Measurements from ENCODE around the gene SYP. TPM values are rescaled to one million over a fixed set of nuclear protein-coding genes. Genes with fewer than 3 reads are reported as not detected.
A peak's percentile ranks its signal among the peaks of the same experiment; 100 is the strongest.
"Not testable (repeated sequence)": the region's sequence is repeated elsewhere in the genome, so short reads cannot be mapped to it uniquely, and the experiment has no call there.

The SYP gene
- polyA plus RNA-seq, 6 donors from 2014 or later: 0.15 to 1.3 (median 0.47) TPM; not detected in 1

DNA sequence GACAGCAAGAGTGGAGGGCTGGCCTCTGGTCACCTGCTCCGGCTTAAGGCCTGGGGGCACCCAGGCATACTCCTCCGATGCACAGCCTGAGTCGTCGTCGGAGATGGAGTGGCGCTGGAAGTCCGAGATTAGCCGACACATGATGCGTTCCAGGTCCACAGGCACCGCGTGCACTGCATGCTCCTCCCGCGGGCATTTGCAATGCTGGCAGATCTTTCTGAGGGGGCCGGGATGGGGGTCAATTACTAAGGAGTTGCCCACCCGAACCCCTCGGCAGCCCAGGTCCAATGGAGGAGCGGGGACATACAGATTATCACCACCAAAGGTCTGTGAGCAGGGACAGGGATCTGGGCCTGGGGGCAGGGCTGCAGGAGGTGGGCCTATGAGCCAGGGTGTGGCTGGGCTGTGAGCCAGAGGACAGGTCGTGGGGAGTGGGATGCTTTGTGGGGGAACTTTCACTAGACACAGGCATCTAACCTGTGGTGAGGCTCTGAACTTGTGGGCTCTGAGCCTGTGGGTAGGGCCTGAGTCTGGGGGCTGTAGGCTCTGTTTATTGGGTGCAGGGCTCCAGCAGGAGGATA lies 16.2 kb downstream of the SYP start:
- H3K36me3 Mint-ChIP-seq: peaks cover 0 to 12% of the 10 kb centered on the region in 2 donors
- H3K27me3 Mint-ChIP-seq: no peaks in the 10 kb centered on the region
- DNase-seq (no peak), ATAC-seq (ENCODE audit: low read depth in 2 of 2) (no peak)
- H3K4me1 Mint-ChIP-seq: peaks cover 20 to 32% (median 23%) of the 10 kb centered on the region in 3 donors
- peaks cover 0 to 2% (median 0%) of the 10 kb centered on the region in 7 donors for H3K9me3 Mint-ChIP-seq
- peak overlapping the region in 6 of 8 donors; percentile 41 to 93 (median 78) for H3K4me3 Mint-ChIP-seq
- peak overlapping the region in 5 of 6 donors; percentile 28 to 83 (median 47) for H3K27ac Mint-ChIP-seq

DNA sequence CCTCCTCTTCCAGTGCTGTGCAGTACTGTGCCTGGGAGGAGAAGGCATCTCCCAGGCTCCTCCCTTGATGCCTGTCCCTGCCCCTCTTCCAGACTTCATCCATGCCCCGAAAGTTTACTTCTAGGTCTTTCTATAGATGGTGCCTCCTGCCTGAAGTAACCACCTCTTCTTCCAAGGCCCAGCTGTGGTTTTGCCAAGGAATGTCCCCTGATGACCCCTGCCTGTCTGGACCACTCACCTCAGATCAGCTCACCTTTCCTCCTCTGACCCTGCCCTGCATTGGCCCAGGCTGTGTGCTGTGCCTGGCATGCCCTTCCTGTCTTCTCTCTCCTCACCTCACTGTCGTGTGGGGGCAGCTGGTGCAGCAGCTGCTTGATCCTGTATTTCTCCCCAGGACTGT lies 20.6 kb downstream of the SYP start:
- peaks cover 0 to 4% (median 0%) of the 10 kb centered on the region in 7 donors for H3K9me3 Mint-ChIP-seq
- DNase-seq: no peak
- H3K4me1 Mint-ChIP-seq: peaks cover 18 to 26% (median 23%) of the 10 kb centered on the region in 3 donors
- ATAC-seq (ENCODE audit: low read depth in 2 of 2): no peak
- H3K27ac Mint-ChIP-seq: peak overlapping the region in 4 of 6 donors; percentile 14 to 48 (median 30)
- peaks cover 0 to 36% of the 10 kb centered on the region in 2 donors for H3K36me3 Mint-ChIP-seq
- H3K27me3 Mint-ChIP-seq: no peaks in the 10 kb centered on the region
- no peak overlapping the region for H3K4me3 Mint-ChIP-seq

DNA sequence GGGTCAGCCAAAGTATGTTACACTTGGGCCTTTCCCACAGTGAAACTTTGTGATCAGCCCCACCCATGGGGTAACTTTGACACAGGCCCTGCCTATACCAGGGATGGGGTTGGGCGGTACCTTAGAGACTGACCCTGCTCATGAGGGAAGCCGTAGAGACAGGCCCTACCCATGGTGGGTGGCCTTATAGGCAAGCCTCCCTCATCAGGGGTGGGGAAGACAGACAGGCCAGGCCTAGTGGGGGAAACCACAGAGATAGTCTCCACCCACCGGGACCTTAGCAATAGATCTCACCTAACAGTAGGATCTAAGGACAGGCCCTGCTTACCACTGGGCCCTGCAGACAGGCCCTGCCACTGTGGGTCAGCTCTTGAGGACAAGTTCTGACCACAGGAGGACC lies 21.5 kb downstream of the SYP start:
- peaks cover 0 to 36% of the 10 kb centered on the region in 2 donors for H3K36me3 Mint-ChIP-seq
- ATAC-seq (ENCODE audit: low read depth in 2 of 2): no peak

DNA sequence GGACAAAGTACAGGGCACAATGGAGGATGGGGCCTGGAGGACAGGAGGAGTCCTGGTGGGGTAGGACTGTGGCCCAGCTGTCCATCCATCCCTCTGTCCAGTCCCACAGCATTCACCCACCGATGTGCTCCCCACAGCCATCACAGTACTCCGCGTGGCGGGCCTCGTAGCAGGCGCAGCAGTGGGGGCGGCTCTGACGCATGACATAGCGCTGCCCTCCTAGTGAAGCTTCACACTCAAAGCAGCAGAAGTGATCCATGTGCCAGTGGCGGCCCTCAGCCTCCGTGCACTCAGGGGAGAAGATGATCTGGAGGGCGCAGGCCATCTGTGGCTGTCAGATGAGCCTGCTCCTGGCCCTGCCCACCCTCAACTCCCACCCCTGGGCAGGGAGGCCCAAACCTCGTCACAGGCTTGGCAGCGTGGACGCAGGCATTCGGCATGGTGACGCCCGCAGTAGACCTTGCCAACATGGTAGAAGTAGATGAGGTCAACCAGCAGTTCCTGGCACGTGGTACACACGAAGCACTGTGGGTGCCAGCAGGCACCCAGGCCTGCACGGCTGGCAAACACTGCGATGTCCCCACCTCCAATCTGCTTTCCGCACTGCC lies 22.0 kb downstream of the SYP start:
- Mint-ChIP-seq H3K27me3 (no peaks in the 10 kb centered on the region), H3K36me3 (peaks cover 0 to 36% of the 10 kb centered on the region in 2 donors), H3K4me3 (no peak overlapping the region), H3K9me3 (peaks cover 0 to 4% (median 0%) of the 10 kb centered on the region in 7 donors), H3K27ac (peak overlapping the region in 1 of 6 donors; percentile 89), H3K4me1 (peaks cover 19 to 24% (median 23%) of the 10 kb centered on the region in 3 donors)
- ATAC-seq (ENCODE audit: low read depth in 2 of 2) (no peak), DNase-seq (no peak)

More for the DNA sequence above, 21.5 kb downstream of the SYP start:
- Mint-ChIP-seq H3K4me3 (no peak overlapping the region), H3K27ac (peak overlapping the region in 1 of 6 donors; percentile 54), H3K9me3 (peaks cover 0 to 4% (median 0%) of the 10 kb centered on the region in 7 donors), H3K27me3 (no peaks in the 10 kb centered on the region), H3K4me1 (peaks cover 14 to 20% (median 20%) of the 10 kb centered on the region in 3 donors)
- no peak for DNase-seq

DNA sequence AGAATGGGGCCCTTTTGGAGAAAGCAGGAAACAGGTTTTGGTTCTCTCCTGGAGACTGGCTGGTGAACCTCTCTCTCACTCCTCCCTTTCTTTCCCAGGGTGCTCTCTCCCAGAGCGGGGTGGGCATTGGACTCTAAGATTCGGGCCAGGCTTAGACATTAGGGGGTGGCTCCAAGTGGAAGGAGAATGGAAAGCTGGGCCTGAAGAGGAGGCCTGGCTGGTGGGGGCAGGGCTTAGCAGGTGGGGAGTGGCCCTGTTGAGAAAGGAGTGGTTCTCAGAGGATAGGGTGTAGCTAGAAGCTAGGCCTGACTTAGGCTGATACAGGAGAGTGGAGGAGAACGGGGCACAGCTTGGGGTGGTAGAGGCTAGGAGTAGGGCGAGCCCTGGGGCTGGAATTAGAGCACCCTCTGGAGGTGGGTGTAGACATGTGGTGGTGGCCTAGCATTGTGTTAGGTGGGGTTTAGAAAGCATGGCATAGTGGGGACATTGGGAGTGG lies 22.6 kb downstream of the SYP start:
- ATAC-seq (ENCODE audit: low read depth in 2 of 2) (peak; percentile 46 to 56), DNase-seq (no peak)
- Mint-ChIP-seq H3K4me3 (no peak overlapping the region), H3K36me3 (peaks cover 0 to 36% of the 10 kb centered on the region in 2 donors), H3K27me3 (no peaks in the 10 kb centered on the region), H3K27ac (peak overlapping the region in 3 of 6 donors; percentile 9 to 89 (median 47)), H3K9me3 (peaks cover 0 to 5% (median 0%) of the 10 kb centered on the region in 7 donors), H3K4me1 (peaks cover 21 to 29% (median 25%) of the 10 kb centered on the region in 3 donors)

DNA sequence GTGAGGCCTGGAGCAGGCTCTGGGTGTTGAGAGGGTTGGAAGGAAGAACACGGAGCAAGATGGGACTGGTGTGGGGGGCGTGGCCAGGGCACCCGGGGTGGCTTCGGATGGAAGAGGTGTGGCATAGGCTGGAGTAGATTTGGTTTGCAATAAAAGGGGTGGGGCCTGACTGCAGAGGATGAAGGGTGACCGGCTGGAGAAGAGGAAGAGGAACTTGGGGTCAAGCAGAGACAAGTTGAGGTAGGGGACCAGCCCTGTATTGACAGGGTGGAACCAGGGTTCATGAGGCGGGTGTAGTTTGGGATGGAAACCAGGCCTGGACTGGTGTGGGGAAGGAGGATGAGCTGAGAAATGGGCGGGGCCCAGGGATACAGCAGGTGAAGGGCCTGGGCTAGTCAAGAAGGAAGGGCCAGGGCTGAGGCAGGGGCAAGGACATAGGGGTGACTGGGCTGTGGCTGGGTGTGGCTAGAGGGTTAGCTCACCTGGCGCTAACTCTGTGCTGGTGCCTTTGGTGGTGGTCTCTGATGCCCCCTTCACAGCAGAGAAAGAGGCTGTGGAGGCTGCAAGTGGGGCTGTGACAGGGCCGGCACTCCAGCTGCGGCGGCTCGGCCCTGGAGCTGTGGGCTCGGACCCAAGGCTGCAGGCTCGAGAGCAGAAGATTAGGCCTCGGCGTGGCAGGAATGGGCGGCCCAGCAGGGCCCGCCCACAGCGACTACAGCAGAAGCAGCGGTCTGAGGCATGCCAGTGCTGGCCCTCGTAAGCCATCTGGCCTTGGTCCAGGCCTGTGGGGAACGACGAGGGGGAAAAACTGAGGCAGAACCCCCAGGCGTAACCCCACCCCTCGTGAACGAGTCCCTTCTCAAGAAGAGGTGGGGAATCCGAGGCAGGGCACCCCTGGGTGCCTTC lies 23.3 kb downstream of the SYP start:
- peak overlapping the region in 3 of 6 donors; percentile 70 to 95 (median 88) for H3K27ac Mint-ChIP-seq
- H3K4me3 Mint-ChIP-seq: peak overlapping the region in 2 of 8 donors; percentile 47 to 63
- no peaks in the 10 kb centered on the region for H3K27me3 Mint-ChIP-seq
- H3K9me3 Mint-ChIP-seq: peaks cover 0 to 5% (median 0%) of the 10 kb centered on the region in 7 donors
- peaks cover 0 to 36% of the 10 kb centered on the region in 2 donors for H3K36me3 Mint-ChIP-seq
- DNase-seq: no peak
- no peak for ATAC-seq (ENCODE audit: low read depth in 2 of 2)
- peaks cover 20 to 29% (median 25%) of the 10 kb centered on the region in 3 donors for H3K4me1 Mint-ChIP-seq

DNA sequence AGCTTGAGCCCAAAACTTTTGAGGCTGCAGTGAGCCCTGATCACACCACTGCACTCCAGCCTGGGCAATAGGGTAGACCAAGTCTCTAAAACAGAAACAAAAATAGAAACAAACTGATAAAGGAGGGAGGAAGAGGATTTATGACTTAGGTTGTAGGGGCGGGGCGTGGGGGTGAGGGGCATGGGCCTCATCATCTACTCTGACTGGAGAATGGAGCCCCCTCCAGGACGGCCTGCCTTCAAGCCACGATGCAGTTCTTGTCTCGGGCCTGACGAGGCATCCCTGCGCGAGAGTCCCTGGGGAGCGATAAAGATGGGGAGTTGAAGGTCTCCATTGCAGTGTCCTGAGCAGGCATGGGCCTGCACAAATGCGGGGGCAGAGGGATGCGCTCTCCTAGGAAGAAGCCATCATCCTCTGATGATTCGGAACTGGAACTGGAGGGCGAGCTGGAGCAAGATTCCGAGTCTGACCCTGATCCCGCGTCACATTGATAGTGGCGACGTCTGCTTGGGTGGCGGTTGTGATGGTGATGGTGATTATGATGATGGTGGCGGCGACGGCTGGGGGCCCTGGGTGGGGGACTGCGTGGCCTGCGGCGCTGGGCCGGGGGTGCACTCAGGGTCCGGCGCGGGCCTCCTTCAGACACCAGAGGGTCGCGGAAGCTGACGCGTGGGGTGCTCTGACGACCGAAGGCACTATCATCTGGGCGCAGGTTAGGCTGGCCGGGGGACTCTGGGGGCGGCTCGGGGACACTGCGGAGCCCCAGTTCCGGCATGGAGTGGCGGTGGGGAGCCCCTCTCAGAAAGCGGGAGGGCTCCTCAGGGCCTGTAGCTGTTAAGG lies 24.3 kb downstream of the SYP start:
- Mint-ChIP-seq H3K36me3 (peaks cover 0 to 31% of the 10 kb centered on the region in 2 donors), H3K9me3 (peaks cover 0 to 5% (median 0%) of the 10 kb centered on the region in 7 donors), H3K4me3 (peak overlapping the region in 1 of 8 donors; percentile 72), H3K4me1 (peaks cover 20 to 29% (median 25%) of the 10 kb centered on the region in 3 donors), H3K27ac (peak overlapping the region in 3 of 6 donors; percentile 47 to 95 (median 74)), H3K27me3 (no peaks in the 10 kb centered on the region)
- DNase-seq (no peak), ATAC-seq (ENCODE audit: low read depth in 2 of 2) (no peak)

DNA sequence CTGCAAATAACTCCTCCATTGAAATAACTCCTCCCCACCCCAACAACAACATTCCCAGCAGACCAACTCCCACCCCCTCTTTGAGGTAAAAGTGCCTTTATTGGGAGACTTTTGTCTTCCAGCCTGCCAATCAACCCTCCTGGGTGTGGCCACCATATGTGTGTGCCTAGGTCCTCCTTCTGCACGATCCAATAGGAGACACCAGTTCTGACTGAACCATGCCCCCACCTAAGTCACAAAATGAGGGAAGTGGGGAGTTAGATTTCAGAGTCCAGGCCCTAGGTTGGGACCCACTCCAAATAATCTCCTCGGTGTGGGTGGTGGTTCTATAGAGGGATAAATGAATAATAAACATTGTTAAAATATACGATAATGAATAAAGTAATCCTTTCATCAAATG lies 25.3 kb downstream of the SYP start:
- Mint-ChIP-seq H3K27me3 (no peaks in the 10 kb centered on the region), H3K36me3 (peaks cover 0 to 25% of the 10 kb centered on the region in 2 donors), H3K9me3 (peaks cover 0 to 5% (median 0%) of the 10 kb centered on the region in 7 donors), H3K4me1 (peaks cover 20 to 29% (median 26%) of the 10 kb centered on the region in 3 donors), H3K4me3 (peak overlapping the region in 1 of 8 donors; percentile 85), H3K27ac (peak overlapping the region in 5 of 6 donors; percentile 33 to 81 (median 56))
- DNase-seq: no peak
- no peak for ATAC-seq (ENCODE audit: low read depth in 2 of 2)

DNA sequence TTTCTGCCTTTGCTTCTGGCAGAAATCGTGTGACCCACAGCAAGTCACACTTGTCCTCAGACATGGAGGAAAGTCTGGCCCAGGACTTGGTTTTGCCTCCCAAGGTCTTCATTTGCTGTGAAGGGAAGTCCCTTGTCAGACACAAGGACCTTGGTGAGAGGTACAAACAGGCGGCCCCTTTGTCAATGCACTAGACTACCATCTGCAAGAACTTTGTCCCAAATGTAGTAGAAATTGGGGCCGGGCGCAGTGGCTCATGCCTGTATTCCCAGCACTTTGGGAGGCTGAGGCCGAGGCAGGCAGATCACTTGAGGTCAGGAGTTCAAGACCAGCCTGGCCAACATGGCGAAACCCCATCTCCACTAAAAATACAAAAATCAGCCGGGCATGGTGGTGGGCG lies 26.4 kb downstream of the SYP start:
- peak overlapping the region; percentile 83 to 94 (median 88) for H3K4me3 Mint-ChIP-seq
- H3K9me3 Mint-ChIP-seq; H3K27me3 Mint-ChIP-seq; ATAC-seq (ENCODE audit: low read depth in 2 of 2); DNase-seq: not testable (repeated sequence)
- H3K4me1 Mint-ChIP-seq: peaks cover 24 to 34% (median 33%) of the 10 kb centered on the region in 3 donors
- H3K27ac Mint-ChIP-seq: peak overlapping the region in 3 of 6 donors; percentile 84 to 95 (median 94)
- peaks cover 0 to 25% of the 10 kb centered on the region in 2 donors for H3K36me3 Mint-ChIP-seq

DNA sequence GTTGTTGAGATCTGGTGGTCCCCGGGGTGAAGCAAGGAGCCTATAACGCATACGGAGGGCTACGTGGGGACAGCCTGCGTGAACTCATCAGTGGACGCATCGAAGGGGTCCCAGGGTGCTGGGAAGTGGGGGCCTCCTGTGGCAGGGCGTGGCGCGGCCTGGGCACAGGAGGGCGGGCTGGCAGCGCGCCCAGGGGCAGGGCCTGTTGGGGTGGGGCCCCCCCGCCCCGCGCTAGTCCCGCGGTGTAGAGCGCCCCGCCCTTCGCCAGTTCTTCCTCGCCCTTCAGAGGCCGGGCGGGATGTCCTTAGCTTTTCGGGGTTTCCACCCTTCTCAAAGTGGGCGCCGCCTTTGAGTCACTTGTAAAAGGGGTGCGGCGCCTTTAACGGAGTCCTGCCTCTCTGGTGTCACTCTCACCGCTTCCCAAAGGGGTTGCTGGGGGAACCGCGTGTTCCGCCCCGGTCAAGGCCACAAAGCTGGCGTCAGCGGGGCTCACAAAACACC lies 27.7 kb downstream of the SYP start:
- Mint-ChIP-seq H3K4me3 (peak overlapping the region; percentile 83 to 94 (median 88)), H3K27me3 (no peaks in the 10 kb centered on the region), H3K36me3 (peaks cover 0 to 25% of the 10 kb centered on the region in 2 donors), H3K9me3 (peaks cover 0 to 5% (median 0%) of the 10 kb centered on the region in 7 donors), H3K27ac (peak overlapping the region; percentile 84 to 95 (median 92)), H3K4me1 (peaks cover 26 to 46% (median 36%) of the 10 kb centered on the region in 3 donors)
- DNase-seq (peak; percentile 67), ATAC-seq (ENCODE audit: low read depth in 2 of 2) (peak; percentile 75 to 76)

DNA sequence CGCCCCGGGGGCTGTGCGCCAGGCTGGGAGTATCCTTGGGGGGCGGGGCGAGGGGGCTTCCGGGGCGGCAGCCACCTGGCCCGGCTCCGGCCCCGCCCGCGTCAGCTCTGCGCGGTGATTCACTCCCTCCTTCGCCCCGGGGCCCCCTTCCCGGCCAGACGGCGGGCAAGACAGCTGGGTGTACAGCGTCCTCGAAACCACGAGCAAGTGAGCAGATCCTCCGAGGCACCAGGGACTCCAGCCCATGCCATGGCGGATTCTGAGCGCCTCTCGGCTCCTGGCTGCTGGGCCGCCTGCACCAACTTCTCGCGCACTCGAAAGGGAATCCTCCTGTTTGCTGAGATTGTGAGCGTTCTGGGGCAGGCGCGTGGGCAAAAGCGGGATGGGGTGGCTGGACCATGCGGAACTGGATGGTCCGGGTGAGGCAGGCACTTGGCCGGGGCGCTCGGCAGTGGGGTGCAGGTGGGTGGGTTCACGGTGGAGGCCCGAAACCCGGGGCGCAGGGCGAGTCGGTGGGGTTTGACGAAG lies 28.2 kb downstream of the SYP start, which contains the start of gene PLP2:
Gene PLP2 (plus strand): TSS at position 147 of the 528 bp plus-strand sequence. CDS start 103 bp downstream, at position 250.
- Mint-ChIP-seq H3K9me3 (peaks cover 0 to 5% (median 0%) of the 10 kb centered on the region in 7 donors), H3K27me3 (no peaks in the 10 kb centered on the region), H3K4me1 (peaks cover 27 to 49% (median 36%) of the 10 kb centered on the region in 3 donors), H3K4me3 (peak within 1 kb of the TSS; percentile 83 to 94 (median 88)), H3K36me3 (peaks cover 0 to 25% of the 10 kb centered on the region in 2 donors), H3K27ac (peak within 1 kb of the TSS; percentile 84 to 95 (median 92))
- DNase-seq (peak; percentile 42), ATAC-seq (ENCODE audit: low read depth in 2 of 2) (peak; percentile 22 to 24)
